T-helper 9 cell (primary cell): ENCODE measurements around the gene NUTM2A.
"Not testable (repeated sequence)": the region's sequence is repeated elsewhere in the genome, so short reads cannot be mapped to it uniquely, and the experiment has no call there.

Source experiments
- DNase-seq: peaks from one replicate; pipeline ENCODE4 v3.0.0-alpha.2; 2020
- total RNA-seq, 2 donors: gene quantifications; one replicate each; lab custom pipeline; 2026; lab: John Stamatoyannopoulos, UW

The NUTM2A gene, protein sequence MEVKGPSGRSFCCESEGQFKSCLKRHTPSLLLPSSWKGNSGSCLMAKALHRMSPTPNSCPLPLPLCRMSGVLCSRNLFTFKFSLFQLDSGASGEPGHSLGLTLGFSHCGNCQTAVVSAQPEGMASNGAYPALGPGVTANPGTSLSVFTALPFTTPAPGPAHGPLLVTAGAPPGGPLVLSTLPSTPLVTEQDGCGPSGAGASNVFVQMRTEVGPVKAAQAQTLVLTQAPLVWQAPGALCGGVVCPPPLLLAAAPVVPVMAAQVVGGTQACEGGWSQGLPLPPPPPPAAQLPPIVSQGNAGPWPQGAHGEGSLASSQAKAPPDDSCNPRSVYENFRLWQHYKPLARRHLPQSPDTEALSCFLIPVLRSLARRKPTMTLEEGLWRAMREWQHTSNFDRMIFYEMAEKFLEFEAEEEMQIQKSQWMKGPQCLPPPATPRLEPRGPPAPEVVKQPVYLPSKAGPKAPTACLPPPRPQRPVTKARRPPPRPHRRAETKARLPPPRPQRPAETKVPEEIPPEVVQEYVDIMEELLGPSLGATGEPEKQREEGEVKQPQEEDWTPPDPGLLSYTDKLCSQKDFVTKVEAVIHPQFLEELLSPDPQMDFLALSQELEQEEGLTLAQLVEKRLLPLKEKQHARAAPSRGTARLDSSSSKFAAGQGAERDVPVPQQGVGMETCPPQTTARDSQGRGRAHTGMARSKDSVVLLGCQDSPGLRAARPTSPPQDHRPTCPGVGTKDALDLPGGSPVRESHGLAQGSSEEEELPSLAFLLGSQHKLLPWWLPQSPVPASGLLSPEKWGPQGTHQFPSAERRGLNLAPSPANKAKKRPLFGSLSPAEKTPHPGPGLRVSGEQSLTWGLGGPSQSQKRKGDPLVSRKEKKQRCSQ
- total RNA-seq, result 0.24 to 0.98 reads per million in 2 donors

- not testable (repeated sequence) for DNase-seq
Observed at GRCh38 chr10:87225148-87225547, at the start of gene NUTM2A. TSS of gene NUTM2A (plus strand) at chr10:87225448. CDS start at chr10:87225831, 383 bp downstream.

- DNase-seq, result not testable (repeated sequence)
Observed at GRCh38 chr10:87177587-87177986, 47.7 kb upstream of the NUTM2A start.

- DNase-seq, result not testable (repeated sequence)
Observed at GRCh38 chr10:87184421-87184820, 40.8 kb upstream of the NUTM2A start.

DNA sequence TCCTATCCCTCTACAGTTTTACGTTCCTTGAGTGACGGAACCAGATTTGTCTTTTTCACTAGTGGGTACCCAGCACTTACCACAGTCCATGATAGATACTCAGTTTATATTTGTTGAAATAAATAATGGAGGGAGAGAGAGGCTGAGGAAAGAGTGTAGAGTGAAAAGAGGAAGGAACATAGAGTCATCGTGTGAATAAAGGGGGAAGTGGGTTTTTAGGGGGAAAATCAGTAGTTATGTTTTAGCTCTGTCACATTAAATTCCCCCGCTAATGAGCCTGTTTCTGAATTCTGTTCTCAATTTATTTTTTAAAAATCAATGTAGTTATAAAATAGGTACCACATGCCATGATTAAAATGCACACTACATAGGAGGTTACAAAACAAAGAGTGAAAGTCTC is 39.2 kb upstream of the NUTM2A start:
- DNase-seq, result not testable (repeated sequence)

DNA sequence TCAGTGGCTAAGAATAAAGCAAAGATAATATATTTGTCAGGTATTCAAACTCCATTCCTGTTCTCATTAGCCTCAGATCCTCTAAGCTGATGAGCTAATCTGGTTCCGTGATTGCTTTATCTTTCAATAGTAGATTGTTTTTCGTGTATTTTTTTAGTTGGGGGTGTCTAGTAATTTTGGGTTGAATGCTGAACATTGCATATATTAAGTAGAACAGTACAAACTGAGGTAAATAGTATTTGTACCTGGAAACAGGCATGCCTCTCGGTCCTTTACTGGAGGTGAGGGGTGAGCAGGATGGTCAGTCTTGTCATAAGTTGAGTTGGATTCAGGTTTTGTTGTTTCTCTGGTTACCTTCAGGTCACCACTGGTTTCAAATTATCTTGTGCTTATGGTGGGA is 37.7 kb upstream of the NUTM2A start:
- not testable (repeated sequence) for DNase-seq

GRCh38 chr10:87191841-87192240 is 33.4 kb upstream of the NUTM2A start:
- not testable (repeated sequence) for DNase-seq

DNA sequence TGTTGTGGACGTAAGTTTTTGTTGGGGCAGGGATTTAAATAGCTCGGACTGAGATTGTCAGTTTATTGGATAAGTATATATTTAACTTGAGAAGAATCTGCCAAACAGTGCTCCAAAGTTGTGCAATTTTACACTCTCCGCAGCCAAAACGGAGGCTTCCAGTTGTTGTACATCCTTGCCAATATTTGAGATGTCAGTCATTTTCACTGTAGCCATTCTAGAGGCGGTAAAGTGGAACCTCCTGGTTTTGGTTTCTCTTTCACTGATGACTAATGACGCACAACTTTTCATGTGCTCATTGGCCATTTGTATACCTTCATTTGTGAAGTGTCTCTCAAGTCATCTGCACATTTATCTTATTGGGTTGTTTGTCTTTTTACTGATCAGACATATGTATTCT is 24.3 kb upstream of the NUTM2A start:
- DNase-seq, result not testable (repeated sequence)

- DNase-seq, result not testable (repeated sequence)
Observed at GRCh38 chr10:87204801-87205200, 20.4 kb upstream of the NUTM2A start.

DNA sequence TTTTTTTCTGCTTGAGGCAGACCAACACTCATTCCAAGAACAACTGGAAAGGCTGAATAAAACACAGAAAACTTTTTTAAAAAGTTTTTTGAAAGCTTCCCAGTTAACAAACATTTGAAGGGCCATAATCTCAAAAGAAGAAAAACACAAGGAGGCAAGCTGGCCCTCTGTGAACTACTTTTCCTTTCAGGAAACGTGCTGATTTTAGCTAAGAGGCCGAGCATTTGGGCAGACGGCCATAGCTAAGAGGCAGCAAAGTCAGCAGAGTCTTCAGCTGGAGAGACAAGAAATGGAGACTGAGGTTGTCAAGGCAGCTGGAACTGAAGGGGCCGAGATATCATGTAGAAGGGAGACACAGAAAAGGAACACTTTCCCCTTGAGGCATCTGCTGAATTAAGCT is 18.3 kb upstream of the NUTM2A start:
- not testable (repeated sequence) for DNase-seq

- not testable (repeated sequence) for DNase-seq
Observed at GRCh38 chr10:87210309-87210708, 14.9 kb upstream of the NUTM2A start.

DNA sequence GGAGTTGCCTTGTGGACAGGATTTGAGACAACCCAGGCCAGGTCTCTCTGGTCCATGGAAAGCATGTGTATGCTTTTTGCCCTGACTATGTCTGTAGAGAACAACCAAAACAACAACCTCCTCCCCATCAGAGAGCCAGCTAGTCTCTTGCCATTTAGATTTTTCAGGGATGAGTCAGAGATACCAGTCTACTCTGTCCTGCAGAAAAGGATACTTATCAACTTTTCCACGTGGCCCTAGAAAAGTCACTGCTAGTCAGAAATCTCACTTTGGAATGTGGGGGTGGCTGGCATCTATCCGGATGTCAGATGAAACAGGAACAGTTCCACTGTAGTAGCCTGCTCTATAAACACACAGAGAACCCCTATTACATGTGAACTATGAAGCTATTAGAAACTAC is 13.4 kb upstream of the NUTM2A start:
- not testable (repeated sequence) for DNase-seq

- not testable (repeated sequence) for DNase-seq
Observed at GRCh38 chr10:87213150-87213765, 12.0 kb upstream of the NUTM2A start.

GRCh38 chr10:87213806-87214205 is 11.4 kb upstream of the NUTM2A start:
- not testable (repeated sequence) for DNase-seq

- not testable (repeated sequence) for DNase-seq
Observed at GRCh38 chr10:87216120-87216519, 9.1 kb upstream of the NUTM2A start.

GRCh38 chr10:87219370-87219769 is 5.9 kb upstream of the NUTM2A start:
- DNase-seq, result not testable (repeated sequence)

DNA sequence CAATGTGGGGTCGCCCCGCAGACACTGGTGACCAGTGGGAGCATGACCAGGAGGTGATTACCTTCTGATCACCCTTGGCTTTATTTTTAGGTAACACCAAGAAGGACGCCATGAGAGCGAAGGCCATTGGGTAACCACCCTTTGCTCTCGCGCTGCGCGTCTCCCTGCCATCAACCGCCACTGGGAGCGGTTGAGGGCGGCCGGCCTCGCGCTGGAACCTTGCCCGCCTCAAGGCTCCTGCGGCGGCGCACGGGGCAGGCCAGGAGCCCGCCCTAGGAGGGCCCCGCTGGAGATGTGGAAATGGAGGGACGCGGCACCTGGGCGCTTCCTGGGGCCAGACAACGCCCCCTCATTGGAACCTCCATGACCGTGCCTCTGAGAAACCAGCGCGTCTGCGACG is 2.5 kb upstream of the NUTM2A start:
- DNase-seq, result not testable (repeated sequence)

DNA sequence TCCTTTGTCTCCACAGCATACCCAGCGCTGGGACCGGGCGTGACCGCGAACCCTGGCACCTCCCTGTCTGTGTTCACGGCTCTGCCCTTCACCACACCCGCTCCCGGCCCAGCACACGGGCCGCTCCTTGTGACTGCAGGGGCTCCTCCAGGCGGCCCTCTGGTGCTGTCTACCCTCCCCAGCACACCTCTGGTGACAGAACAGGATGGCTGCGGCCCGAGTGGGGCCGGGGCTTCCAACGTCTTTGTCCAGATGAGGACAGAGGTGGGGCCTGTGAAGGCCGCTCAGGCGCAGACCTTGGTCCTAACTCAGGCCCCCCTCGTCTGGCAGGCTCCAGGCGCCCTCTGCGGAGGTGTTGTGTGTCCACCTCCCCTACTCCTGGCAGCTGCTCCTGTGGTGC is 3.0 kb downstream of the NUTM2A start:
- DNase-seq, result not testable (repeated sequence)

GRCh38 chr10:87229211-87229610 is 4.0 kb downstream of the NUTM2A start:
- not testable (repeated sequence) for DNase-seq

- not testable (repeated sequence) for DNase-seq
Observed at GRCh38 chr10:87234854-87235253, 9.6 kb downstream of the NUTM2A start.

DNA sequence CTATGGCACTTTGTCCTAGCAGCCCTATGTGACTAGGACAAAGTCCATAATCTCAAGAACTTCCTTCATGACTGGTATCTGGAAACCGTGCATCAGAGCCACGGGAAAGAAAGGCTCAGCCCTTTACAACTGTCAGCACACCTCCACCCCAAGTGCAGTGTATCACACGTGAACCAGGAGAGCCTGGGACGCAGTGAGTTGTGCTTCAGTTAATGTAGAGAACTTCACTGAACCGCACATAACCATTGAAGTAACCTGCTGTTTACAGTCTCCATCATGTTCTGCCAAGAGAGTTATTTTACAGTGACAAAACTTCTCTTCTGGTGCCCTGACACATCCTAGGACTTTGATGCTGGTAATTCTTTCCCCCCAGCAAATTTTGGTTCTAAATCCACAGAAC is 12.0 kb downstream of the NUTM2A start:
- not testable (repeated sequence) for DNase-seq

GRCh38 chr10:87239346-87239808 is 14.1 kb downstream of the NUTM2A start:
- not testable (repeated sequence) for DNase-seq

DNA sequence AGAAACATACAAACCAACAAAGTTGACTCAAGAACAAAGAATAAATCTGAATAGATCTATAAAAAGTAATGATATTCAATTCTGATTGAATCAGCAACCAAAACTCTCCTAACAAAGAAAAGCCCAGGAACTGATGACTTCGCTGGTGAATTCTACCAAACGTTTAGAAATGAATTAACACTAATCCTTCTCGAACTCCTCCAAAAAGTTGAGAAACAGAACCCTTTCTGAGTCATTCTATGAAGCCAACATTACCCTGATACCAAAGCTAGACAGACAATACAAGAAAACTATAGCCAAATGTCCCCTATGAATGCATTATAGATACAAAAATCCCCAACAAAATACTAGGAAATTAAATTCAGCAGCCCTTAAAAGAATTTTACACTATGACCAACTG is 16.9 kb downstream of the NUTM2A start:
- not testable (repeated sequence) for DNase-seq

GRCh38 chr10:87247335-87247734 is 22.1 kb downstream of the NUTM2A start:
- DNase-seq, result not testable (repeated sequence)
